ENCODE data around the gene ADIPOR2. TPM values are rescaled to one million over a fixed set of nuclear protein-coding genes. Genes with fewer than 3 reads are reported as not detected.
A peak's percentile ranks its signal among the peaks of the same experiment; 100 is the strongest.

ADIPOR2 gene
- total RNA-seq, 1 experiment from 2014 or later, result 45.3 TPM

- Mint-ChIP-seq H3K9me3 (no peaks in the 10 kb centered on the region), H3K36me3 (ENCODE audit: insufficient read depth in 1 of 3, low read depth in 3 of 3) (no peaks in the 10 kb centered on the region), H3K27ac (no peak overlapping the region), H3K27me3 (ENCODE audit: low read depth) (peaks cover 7% of the 10 kb centered on the region), H3K4me3 (peak overlapping the region in 1 of 2 experiments; percentile 62; a peak in 1 of 5 replicates), H3K4me1 (peaks cover 32 to 35% of the 10 kb centered on the region in 2 experiments)
- Histone ChIP-seq H4K20me1 (ENCODE audit: control insufficient read depth, insufficient read depth, insufficient read length) (no peaks in the 10 kb centered on the region), H3K27me3 (ENCODE audit: insufficient read depth, low read length) (no peaks in the 10 kb centered on the region), H3K23ac (ENCODE audit: insufficient read length, low read depth, low read length) (no peak overlapping the region), H3K4me1 (ENCODE audit: insufficient read depth, low read length) (no peaks in the 10 kb centered on the region; the same call in 1 of the 2 replicates), H3K9me3 (ENCODE audit: control insufficient read depth, low read depth, low read length) (no peaks in the 10 kb centered on the region), H2AFZ (ENCODE audit: low read length) (no peak overlapping the region), H3K9ac (ENCODE audit: extremely low read depth, insufficient read length, low read length) (no peak overlapping the region), H4K5ac (ENCODE audit: insufficient read length, low read depth, low read length) (no peak overlapping the region), H3K56ac (ENCODE audit: insufficient read length, low read depth, low read length) (no peak overlapping the region), H2BK15ac (ENCODE audit: low read depth, low read length) (no peak overlapping the region), H3K4me2 (ENCODE audit: insufficient read depth, insufficient read length, low read length) (peak overlapping the region; percentile 20), H2BK20ac (ENCODE audit: low read depth, low read length, poor library complexity, severe bottlenecking) (no peak overlapping the region), H4K91ac (ENCODE audit: insufficient read length, low read depth, low read length) (no peak overlapping the region), H3T11ph (ENCODE audit: low read length) (no peak overlapping the region), H2AK5ac (ENCODE audit: insufficient read length, low read length) (no peak overlapping the region), H3K23me2 (ENCODE audit: insufficient read length, low read depth, low read length, poor library complexity, severe bottlenecking) (peaks cover 4% of the 10 kb centered on the region), H2BK12ac (ENCODE audit: insufficient read length, low read depth, low read length) (no peak overlapping the region), H4K8ac (replicated peaks; ENCODE audit: insufficient read length, low read depth, low read length) (no peak overlapping the region), H3K79me1 (ENCODE audit: insufficient read depth, low read depth, low read length, poor library complexity, severe bottlenecking) (no peaks in the 10 kb centered on the region), H2BK120ac (ENCODE audit: low read depth, low read length, poor library complexity, severe bottlenecking) (no peak overlapping the region), H3K79me2 (ENCODE audit: insufficient read depth, low read length) (no peaks in the 10 kb centered on the region), H3K4ac (ENCODE audit: low read depth, low read length) (no peak overlapping the region), H3K27ac (ENCODE audit: insufficient read length, low read depth, low read length) (no peak overlapping the region), H3K18ac (ENCODE audit: insufficient read length, low read depth, low read length) (no peak overlapping the region), H2BK5ac (ENCODE audit: insufficient read length, low read length) (no peak overlapping the region), H3K14ac (ENCODE audit: insufficient read depth, low read length) (no peak overlapping the region; the same call in 1 of the 2 replicates)
- DNase-seq, result peak; percentile 52
- TF ChIP-seq CTCF (conservative IDR thresholded peaks at IDR 0.05), result no peak
- WGBS (ENCODE audit: extremely low coverage, insufficient read length, low lambda C conversion rate), result no CpG with 5 or more reads among the region's 19 CpGs
These were observed 104.4 kb downstream of the ADIPOR2 start for GRCh38 chr12:1795221-1795784.
